Activated T-cell treated with anti-CD3 and anti-CD28 coated beads, Interleukin-2, amount 50 U/mL, for 1 hour (primary cell): ENCODE results near the gene CAMSAP3.
"Not testable (repeated sequence)": the region's sequence is repeated elsewhere in the genome, so short reads cannot be mapped to it uniquely, and the experiment has no call there.

Experiments used
- DNase-seq: peaks from one replicate; pipeline ENCODE4 v3.0.0-alpha.2; 2020

Gene CAMSAP3

DNA sequence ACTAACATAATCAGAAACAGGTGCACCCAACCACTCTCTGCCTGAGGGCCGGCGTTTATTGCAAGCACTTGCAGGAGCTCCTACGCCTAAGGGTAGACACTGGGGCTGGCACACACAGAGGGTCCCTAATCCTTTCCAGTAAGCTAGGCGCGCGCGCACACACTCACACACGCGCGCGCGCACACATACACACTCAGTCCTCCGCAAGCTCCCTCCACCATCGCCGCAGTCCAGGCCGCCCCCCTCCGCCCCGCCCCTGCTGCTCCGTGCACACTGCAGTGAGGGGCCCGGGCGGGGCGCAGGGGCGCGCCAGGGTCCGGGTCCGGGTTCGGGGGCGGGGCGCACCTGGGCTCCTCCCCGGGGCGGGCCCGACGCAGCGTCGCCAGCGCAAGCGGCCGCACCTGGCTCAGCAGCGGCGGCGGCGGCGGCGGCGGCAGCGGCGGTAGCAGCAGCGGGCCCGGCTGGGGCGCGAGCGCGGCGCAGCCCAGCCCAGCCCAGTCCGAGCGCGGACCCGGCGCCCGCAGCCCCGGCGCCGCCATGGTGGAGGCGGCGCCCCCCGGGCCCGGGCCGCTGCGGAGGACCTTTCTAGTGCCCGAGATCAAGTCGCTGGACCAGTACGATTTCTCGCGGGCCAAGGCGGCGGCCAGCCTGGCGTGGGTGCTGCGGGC is at the start of gene CAMSAP3:
Gene CAMSAP3, plus strand, starts transcription at position 398 of the 668 bp plus-strand sequence. Its CDS starts 140 bp downstream, at position 538.
- peak; percentile 63 for DNase-seq

DNA sequence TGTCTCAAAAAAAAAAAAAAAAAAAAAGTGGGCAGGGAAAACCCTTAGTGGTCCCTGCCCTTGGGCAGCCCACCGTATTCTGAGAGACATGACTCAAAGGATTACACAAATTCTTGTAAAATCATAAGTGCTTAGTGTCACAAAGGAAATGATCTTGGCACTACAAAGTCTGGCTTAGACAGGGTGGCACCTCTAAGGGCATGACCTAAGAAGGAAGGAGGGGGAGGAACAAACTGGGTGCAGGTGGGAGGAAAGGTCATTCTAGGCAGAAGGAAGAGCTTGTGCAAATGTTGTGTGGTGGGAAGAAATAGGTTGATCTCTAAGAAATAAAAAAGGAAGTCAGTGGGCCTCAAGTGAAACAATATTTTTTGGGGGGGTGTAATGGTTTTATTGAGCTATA is 49.8 kb upstream of the CAMSAP3 start:
- DNase-seq: no peak

- no peak for DNase-seq
Measured at GRCh38 chr19:7547159-7547558, 48.5 kb upstream of the CAMSAP3 start.

DNA sequence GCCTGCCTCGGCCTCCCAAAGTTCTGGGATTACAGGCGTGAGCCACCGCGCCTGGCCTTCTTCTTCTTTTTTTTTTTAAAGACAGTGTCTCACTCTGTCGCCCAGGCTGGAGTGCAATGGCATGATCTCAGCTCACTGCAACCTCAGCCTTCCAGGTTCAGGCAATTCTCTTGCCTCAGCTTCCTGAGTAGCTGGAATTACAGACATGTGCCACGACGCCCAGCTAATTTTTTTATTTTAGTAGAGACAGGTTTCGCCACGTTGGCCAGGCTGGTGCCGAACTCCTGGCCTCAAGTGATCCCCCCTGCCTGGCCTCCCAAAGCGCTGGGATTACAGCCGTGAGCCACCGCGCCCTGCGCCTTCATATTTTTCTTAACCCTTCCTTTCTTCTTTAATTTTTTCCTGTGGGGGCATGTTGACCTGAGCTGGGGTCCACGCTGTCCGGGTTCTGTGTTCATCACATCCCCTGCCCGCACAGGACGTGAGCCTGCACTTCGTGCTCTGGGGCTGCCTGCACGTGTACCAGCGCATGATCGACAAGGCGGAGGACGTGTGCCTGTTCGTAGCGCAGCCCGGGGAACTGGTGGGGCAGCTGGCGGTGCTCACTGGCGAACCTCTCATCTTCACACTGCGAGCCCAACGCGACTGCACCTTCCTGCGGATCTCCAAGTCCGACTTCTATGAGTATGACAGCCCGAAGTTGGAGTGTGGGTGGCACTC is 46.1 kb upstream of the CAMSAP3 start:
- DNase-seq: no peak

GRCh38 chr19:7550169-7550770 is 45.4 kb upstream of the CAMSAP3 start:
- no peak for DNase-seq

DNA sequence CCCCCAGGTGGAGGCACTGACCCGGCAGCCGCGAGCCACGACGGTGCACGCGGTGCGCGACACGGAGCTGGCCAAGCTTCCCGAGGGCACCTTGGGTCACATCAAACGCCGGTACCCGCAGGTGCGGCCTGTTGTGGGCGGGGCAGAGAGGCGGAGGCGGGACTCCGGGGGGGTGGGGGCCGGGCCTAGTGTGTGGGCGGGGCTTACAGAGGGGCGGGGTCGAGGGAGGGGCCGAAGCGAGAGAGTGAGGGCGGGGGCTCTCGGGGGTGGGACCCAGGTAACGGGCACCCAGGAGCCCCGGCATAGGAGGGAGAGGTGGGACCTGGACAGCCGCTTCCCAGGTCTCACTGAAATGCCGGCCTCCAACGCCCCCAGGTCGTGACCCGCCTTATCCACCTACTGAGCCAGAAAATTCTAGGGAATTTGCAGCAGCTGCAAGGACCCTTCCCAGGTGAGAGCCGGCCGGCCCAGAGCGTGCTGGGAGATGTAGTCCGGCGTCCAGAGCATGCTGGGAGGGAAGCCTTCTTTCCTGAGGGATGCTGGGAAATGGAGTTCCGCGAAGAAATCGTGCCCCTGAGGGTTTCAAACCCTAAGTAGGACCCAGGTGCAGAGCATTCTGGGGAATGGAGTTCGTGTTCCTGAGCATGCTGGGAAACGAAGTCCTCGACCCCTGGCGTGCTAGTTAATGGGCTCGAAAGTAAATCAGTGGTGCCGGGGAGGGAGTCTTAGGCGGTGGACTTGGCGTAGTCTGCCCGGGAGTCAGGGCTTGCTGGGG is 44.5 kb upstream of the CAMSAP3 start:
- peak; percentile 52 for DNase-seq

- no peak for DNase-seq
Measured at GRCh38 chr19:7552781-7553180, 42.9 kb upstream of the CAMSAP3 start.

DNA sequence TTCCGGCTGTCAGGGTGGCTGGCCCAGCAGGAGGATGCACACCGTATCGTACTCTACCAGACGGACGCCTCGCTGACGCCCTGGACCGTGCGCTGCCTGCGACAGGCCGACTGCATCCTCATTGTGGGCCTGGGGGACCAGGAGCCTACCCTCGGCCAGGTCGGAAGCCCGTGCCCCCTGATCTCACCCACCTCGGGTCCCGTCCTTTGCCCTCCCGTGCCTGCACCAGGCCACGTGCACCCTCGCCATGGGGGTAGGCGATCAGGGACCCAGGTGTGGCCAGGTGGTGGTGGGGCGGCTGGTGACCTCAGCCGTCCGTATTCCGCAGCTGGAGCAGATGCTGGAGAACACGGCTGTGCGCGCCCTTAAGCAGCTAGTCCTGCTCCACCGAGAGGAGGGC is 41.1 kb upstream of the CAMSAP3 start:
- no peak for DNase-seq

- peak; percentile 26 for DNase-seq
Measured at GRCh38 chr19:7554990-7555864, 40.4 kb upstream of the CAMSAP3 start.

DNA sequence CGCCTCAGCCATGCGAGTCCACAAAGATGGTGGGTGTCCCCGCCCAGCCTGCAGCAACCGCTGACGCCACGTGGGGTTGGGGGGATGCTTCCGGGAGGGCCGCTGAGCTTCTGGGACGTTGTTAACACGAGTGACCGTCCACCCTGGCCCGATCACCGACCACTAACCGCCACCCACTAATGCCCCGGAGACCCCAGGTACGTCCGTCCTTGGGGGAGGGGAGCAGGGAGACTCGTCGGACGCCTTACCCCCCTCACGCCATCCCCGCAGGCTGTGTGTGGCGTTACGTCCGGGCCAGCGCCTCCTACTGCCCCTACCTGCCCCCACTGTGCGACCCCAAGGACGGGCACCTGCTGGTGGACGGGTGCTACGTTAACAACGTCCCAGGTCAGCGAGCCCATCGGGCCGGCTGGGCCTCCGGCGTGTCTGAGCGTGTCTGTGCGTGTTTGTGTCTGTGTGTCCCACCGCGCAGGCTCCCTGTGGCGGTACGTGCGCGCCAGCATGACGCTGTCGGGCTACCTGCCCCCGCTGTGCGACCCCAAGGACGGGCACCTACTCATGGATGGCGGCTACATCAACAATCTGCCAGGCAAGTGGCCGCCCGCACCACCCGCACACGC is 38.9 kb upstream of the CAMSAP3 start:
- no peak for DNase-seq

GRCh38 chr19:7558667-7559066 is 37.0 kb upstream of the CAMSAP3 start:
- DNase-seq: no peak

DNA sequence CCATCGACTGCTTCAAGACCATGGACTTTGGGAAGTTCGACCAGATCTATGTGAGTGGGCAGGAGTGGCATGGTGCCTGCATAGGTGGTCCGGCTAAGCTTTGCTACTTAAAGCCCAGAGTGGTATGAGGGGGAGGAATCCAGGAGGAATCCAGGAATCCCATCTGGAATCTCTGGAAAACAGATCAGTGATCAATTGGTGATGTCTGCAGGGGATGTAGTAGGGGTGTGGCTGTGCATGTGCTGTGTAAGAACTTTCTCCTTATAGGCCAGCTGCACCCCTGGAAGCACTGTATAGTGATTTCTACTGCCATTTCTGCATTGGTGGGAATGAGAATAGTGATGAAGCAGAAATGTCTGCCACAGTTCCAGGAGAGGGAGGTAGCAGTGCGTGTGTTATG is 36.6 kb upstream of the CAMSAP3 start:
- DNase-seq: no peak

GRCh38 chr19:7560255-7560654 is 35.4 kb upstream of the CAMSAP3 start:
- no peak for DNase-seq

DNA sequence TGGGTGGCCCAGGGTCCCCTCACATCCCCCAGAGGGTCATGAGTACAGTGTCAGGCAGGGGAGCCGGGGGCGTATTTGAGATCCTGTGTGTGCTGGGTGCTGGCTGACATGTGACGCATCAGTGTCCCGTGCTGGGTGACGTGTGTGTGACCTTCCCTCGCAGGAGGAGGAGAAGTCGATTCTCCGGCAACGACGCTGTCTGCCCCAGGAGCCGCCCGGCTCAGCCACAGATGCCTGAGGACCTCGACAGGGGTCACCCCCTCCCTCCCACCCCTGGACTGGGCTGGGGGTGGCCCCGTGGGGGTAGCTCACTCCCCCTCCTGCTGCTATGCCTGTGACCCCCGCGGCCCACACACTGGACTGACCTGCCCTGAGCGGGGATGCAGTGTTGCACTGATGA is 34.3 kb upstream of the CAMSAP3 start:
- no peak for DNase-seq

DNA sequence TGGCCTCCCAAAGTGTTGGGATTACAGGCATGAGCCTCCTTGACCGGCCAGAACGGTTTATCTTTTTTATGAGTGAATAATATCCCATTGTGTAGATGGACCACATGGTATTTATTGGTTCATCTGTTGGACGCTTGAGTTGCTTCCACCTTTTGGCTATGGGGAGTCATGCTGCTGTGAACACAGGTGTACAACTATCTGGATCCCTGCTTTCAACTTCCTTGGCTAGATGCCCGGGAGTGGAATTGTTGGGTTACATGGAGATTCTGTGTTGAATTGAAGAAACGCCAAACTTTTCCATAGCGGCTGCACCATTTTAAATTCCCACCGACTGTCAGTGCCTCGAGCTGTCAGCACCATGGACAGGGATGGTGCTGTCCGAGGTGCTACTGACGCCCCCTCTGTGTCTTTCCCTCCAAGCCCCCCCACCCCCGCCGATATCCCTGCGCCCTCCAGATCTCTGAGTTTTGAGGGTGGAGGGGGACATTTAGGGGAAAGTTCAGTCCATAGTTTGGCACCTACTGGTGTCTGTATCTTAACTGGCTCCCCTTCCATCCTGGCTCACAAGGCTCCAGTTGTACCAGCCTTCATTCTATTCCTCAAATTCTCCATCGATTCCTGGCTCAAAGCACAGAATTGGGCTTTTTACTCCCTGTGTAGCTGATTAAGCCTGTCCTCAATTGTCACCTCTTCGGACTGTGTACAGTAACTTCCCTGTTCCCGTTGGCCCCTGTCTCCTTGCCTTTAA is 32.8 kb upstream of the CAMSAP3 start:
- DNase-seq: no peak

GRCh38 chr19:7564866-7565265 is 30.8 kb upstream of the CAMSAP3 start:
- DNase-seq: no peak

DNA sequence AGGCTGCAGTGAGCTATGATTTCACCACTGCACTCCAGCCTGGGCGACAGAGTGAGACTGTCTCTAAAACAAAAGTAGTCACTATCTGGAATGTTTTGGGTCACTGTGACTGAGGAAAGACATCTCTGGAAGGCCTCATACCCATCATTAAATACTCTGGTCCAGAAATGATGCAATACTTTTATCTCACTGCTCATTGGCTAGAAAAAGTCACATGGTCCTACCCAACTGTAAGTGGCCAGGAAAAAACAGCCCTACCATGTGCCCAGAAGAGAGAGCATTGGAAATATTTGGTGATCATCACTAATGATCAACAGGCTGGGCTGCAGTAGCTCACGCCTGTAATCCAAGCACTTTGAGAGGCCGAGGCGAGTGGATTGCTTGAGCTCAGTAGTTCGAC is 30.3 kb upstream of the CAMSAP3 start:
- no peak for DNase-seq

- DNase-seq: no peak
Measured at GRCh38 chr19:7570761-7571160, 24.9 kb upstream of the CAMSAP3 start.

GRCh38 chr19:7575434-7576040 is 20.1 kb upstream of the CAMSAP3 start:
- no peak for DNase-seq

DNA sequence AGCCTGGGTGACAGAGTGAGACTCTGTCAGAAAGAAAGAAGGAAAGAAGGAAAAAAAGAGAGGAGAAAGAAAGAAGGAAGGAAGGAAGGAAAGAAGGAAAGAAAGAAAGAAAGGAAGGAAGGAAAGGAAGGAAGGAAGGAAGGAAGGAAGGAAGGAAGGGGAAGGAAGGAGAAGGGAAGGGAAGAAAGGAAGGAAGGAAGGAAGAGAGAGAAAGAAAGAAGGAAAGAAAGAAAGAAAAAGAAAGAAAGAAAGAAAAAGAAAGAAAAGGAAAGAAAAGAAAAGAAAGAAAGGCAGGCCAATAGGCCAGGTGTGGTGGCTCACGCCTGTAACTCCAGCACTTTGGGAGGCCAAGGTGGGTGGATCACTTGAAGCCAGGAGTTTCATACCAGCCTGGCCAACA is 18.2 kb upstream of the CAMSAP3 start:
- not testable (repeated sequence) for DNase-seq

DNA sequence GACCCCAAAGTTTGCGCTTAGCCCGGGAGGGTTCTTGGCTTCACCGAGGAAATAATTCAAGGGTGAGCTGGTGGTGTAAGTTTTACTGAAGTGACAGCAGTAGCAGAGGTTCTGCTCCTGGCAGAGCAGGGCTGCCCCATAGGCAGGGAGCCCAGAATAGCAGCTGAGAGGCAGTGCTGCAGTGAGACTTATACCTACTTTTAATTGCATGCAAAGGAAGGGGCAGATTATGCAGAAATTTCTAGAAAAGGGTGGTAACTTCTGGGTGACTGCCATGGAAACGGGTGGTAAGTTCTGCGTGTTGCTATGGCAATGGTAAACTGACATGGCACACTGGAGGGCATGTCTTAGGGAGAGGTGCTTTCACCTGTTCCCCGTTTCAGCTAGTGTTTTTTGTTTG is 17.5 kb upstream of the CAMSAP3 start:
- DNase-seq: no peak
